ENCODE measurements around the gene ANKS1A.

The ANKS1A gene

DNA sequence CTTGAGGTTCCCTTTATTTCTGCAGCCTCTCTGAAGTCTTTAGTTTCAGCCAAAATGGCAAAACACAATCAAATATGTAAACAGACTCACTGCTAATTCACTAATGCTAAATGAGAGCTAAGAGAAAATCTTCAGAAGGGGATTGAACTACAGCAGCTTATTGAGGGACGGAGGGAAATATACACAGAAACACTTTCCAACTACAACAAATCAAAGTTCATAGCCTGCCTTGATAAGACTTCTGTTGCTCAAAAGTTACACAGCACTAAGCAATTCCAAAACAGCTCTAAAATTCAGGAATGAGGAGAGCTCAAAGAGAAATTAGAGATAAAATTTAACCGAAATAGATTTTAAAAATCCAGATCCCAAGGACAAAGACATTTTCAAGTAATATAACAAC is 250.4 kb downstream of the ANKS1A start:
- TF ChIP-seq CTCF (IDR thresholded peaks at IDR 0.05; ENCODE audit: low read length, missing control alignments) = no peak
- no peak for DNase-seq (ENCODE audit: low read depth)
- no peak overlapping the region for H3K4me3 ChIP-seq (replicated peaks; ENCODE audit: low read depth, low read length)

DNA sequence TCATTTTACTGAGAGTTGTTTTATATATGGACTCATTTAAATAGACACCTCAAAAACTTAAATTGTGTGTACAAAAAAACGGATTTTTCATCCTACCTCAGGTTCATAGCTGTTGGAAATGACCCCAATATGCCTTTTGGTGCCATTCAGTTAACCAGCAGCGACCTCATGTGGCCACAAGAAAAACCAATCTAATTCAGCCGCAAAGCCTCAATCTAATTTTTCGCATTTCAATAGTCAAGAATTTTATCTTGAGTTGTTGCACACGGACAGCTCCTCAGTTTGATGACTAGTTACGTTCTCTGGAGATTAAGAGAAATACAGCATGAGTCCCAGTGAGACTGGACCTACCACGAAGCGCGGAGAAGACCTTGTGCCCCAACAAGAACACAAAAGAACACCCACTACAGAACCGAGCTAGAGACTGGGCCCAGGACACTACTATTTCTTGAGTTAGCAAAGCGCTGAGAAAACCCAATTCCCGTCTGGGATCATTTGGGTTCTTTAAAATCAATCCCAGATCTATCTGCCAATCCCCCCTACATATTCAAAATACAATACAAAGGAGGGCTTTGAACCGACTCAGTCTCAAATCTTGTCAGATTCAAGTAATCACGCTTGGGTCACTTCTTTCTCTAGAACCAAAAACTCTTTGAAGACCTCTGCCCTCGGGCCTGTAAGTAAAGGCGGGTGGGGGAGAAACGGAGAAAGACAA is 251.0 kb downstream of the ANKS1A start:
- TF ChIP-seq CTCF (IDR thresholded peaks at IDR 0.05; ENCODE audit: low read length, missing control alignments) = peak; percentile 77
- DNase-seq (ENCODE audit: low read depth) = peak; percentile 89
- no peak overlapping the region for H3K4me3 ChIP-seq (replicated peaks; ENCODE audit: low read depth, low read length)

- DNase-seq (ENCODE audit: low read depth) = no peak
- H3K4me3 ChIP-seq (replicated peaks; ENCODE audit: low read depth, low read length) = no peak overlapping the region
- no peak for TF ChIP-seq CTCF (IDR thresholded peaks at IDR 0.05; ENCODE audit: low read length, missing control alignments)
Measured at GRCh38 chr6:35140639-35141006, 251.6 kb downstream of the ANKS1A start.

Measured in fibroblast of pulmonary artery (primary cell).